ENCODE data around the gene TMEM106A.
"Not testable (repeated sequence)": the region's sequence is repeated elsewhere in the genome, so short reads cannot be mapped to it uniquely, and the experiment has no call there.

DNA sequence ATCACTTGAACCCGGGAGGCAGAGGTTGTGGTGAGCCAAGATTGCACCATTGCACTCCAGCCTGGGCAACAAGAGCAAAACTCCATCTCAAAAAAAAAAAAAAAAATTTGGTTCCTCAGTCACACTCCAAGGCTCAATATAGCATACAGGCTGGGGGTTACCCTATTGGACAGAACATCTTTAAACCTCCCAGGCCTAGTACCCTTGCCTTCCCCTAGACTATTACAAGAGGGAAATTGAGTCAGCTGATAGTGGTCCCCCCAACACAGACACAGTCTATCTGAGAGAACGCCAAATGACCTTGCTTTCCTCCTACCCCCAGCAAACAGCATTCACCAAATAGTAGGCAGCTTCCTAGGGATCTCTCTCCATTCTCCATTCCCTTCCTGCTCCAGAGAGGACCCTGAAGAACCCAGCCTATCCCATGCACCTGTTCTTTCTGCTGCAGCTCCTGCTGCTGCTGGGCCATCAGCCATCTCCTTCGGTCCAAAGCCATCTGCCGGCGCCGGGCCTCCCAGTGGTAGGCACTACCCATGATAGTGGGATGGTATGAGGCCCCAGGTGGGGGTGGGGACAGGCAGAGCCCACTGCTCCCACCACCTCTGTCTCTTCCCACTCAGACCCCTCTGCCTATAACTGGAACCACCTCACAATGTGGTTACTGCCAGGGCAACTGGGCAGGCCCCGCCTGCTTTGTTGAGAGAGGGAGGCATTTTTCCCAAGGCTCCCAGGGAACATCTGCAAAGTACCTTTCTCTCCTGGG, 16.5 kb downstream of the TMEM106A start, which contains the start of gene CCDC200:
- not testable (repeated sequence) for TF ChIP-seq POLR2A, EP300 (IDR thresholded peaks at IDR 0.05)
- TF ChIP-seq, protein P1, sequence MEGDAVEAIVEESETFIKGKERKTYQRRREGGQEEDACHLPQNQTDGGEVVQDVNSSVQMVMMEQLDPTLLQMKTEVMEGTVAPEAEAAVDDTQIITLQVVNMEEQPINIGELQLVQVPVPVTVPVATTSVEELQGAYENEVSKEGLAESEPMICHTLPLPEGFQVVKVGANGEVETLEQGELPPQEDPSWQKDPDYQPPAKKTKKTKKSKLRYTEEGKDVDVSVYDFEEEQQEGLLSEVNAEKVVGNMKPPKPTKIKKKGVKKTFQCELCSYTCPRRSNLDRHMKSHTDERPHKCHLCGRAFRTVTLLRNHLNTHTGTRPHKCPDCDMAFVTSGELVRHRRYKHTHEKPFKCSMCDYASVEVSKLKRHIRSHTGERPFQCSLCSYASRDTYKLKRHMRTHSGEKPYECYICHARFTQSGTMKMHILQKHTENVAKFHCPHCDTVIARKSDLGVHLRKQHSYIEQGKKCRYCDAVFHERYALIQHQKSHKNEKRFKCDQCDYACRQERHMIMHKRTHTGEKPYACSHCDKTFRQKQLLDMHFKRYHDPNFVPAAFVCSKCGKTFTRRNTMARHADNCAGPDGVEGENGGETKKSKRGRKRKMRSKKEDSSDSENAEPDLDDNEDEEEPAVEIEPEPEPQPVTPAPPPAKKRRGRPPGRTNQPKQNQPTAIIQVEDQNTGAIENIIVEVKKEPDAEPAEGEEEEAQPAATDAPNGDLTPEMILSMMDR (IDR thresholded peaks at IDR 0.05), result not testable (repeated sequence)

Data from tibial nerve (tissue), 4 donors.